D721Med (cell line): ENCODE measurements around the gene TBC1D22A.

Experiments used
- DNase-seq: peaks from one replicate; pipeline ENCODE4 v3.0.0; 2011; ENCODE audit warnings: low spot score; ENCODE audit not compliant: insufficient read length
- FAIRE-seq: peaks from 2 replicates; lab custom pipeline; 2011; peaks lifted over from hg19 to GRCh38; lab: Jason Lieb, UNC
- CTCF ChIP-seq: IDR thresholded peaks from 2 replicates; pipeline ENCODE4 v1.5.1; 2012; ENCODE audit warnings: mild to moderate bottlenecking, control low read depth; ENCODE audit not compliant: insufficient read depth; ENCODE audit errors: missing control alignments

Gene TBC1D22A

GRCh38 chr22:47199979-47200272 lies 437.5 kb downstream of the TBC1D22A start:
- DNase-seq: no peak

GRCh38 chr22:47200273-47201051 lies 438.0 kb downstream of the TBC1D22A start:
- no peak for DNase-seq
- no peak for FAIRE-seq
- no peak for TF ChIP-seq CTCF

More at GRCh38 chr22:47199979-47200272, 437.5 kb downstream of the TBC1D22A start:
- no peak for TF ChIP-seq CTCF
- no peak for FAIRE-seq

- FAIRE-seq: no peak
- TF ChIP-seq CTCF: no peak
- DNase-seq: no peak
These were observed 438.9 kb downstream of the TBC1D22A start for GRCh38 chr22:47201186-47201995.

- TF ChIP-seq CTCF: no peak
- FAIRE-seq (no peak), DNase-seq (no peak)
These were observed 439.8 kb downstream of the TBC1D22A start for GRCh38 chr22:47201996-47202818.

GRCh38 chr22:47202819-47203553 lies 440.5 kb downstream of the TBC1D22A start:
- TF ChIP-seq CTCF: no peak
- FAIRE-seq (no peak), DNase-seq (no peak)

- FAIRE-seq (no peak), DNase-seq (no peak)
- no peak for TF ChIP-seq CTCF
These were observed 441.1 kb downstream of the TBC1D22A start for GRCh38 chr22:47203554-47203991.
